Ovary (tissue), 3 donors: Measurements from ENCODE around the gene ENOX2.

Experiments used
- CTCF ChIP-seq, 3 donors: fragments of 450-650 bp in 2 of 3; fragments of 200-600 bp in 1 of 3; IDR thresholded peaks; one replicate each; pipeline versions ENCODE4 v1.5.1 to v1.8.0; 2016 to 2022; ENCODE audit warnings: antibody characterized with exemption in 3 of 3, mild to moderate bottlenecking in 1 of 3
- POLR2A ChIP-seq: fragments of 450-650 bp; IDR thresholded peaks from one replicate; pipeline ENCODE4 v1.6.1; 2017; ENCODE audit warnings: antibody characterized with exemption, mild to moderate bottlenecking, moderate library complexity
- donor health status: DM: no; HTN: no; CAD: no.

GRCh38 chrX:130874751-130875150, 28.3 kb downstream of the ENOX2 start:
- TF ChIP-seq CTCF (IDR thresholded peaks at IDR 0.05) (no peak), POLR2A (no peak)
